Ovary (tissue), 9 donors: ENCODE measurements around the gene MCRIP1. TPM values are rescaled to one million over a fixed set of nuclear protein-coding genes. Genes with fewer than 3 reads are reported as not detected.

Experiments
- DNase-seq, 5 donors: peaks; one replicate each; pipeline ENCODE4 v3.0.0-alpha.2; 2019 to 2020
- H3K27ac ChIP-seq, 2 donors: fragments of 200-600 bp; one replicate each; pipeline versions ENCODE4 v1.5.1 to v1.8.0; 2019 to 2022
- H3K27me3 ChIP-seq: fragments of 200-600 bp; one replicate; pipeline ENCODE4 v1.8.0; 2022
- H3K36me3 ChIP-seq: fragments of 200-600 bp; sonication (generic); one replicate; pipeline ENCODE4 v1.5.1; 2019
- H3K4me1 ChIP-seq: one replicate; pipeline ENCODE4 v1.8.1; 2013; ENCODE audit warnings: mild to moderate bottlenecking, moderate library complexity; ENCODE audit not compliant: insufficient read depth
- H3K4me3 ChIP-seq: fragments of 200-600 bp; sonication (generic); one replicate; pipeline ENCODE4 v1.5.1; 2017
- H3K9me3 ChIP-seq, 2 donors: fragments of 200-600 bp in 1 of 2; sonication (generic) in 1 of 2; one replicate each; pipeline versions ENCODE4 v1.5.1 to v1.8.1; 2013 to 2019; ENCODE audit warnings: mild to moderate bottlenecking in 1 of 2, moderate library complexity in 1 of 2
- CTCF ChIP-seq, 3 donors: fragments of 450-650 bp in 2 of 3; fragments of 200-600 bp in 1 of 3; IDR thresholded peaks; one replicate each; pipeline versions ENCODE4 v1.5.1 to v1.8.0; 2016 to 2022; ENCODE audit warnings: antibody characterized with exemption in 3 of 3, mild to moderate bottlenecking in 1 of 3
- EP300 ChIP-seq: sonication (generic); formaldehyde crosslinking; IDR thresholded peaks from one replicate; pipeline ENCODE4 v1.6.1; 2017; ENCODE audit warnings: antibody characterized with exemption
- POLR2A ChIP-seq: fragments of 450-650 bp; IDR thresholded peaks from one replicate; pipeline ENCODE4 v1.6.1; 2017; ENCODE audit warnings: antibody characterized with exemption, mild to moderate bottlenecking, moderate library complexity
- WGBS, 3 donors: extraction: QIAGEN DNeasy Blood & Tissue Kit in 1 of 3; methylation state at CpG; one replicate each; pipeline versions ENCODE4 v1.1.5 to v1.1.7; 2013 to 2017; 5-methylcytosine and 5-hydroxymethylcytosine counted together
- intact Hi-C, 4 donors: fragments of 100-400 bp; cut with DNase I; formaldehyde crosslinking; loops; one replicate each; pipeline versions ENCODE4 v1.11.0 to v1.15.1; 2022 to 2023
- polyA plus RNA-seq, 2 donors: library from polyadenylated mRNA; stranded (reverse); fragments of 200-250 nt in 1 of 2; fragments of 350-450 nt in 1 of 2; fragmentation: Illumina TruSeq in 1 of 2; extraction: RNeasy Lipid Tissue Mini Kit (QIAGEN cat#74804) in 1 of 2; gene quantifications; one replicate each; pipeline ENCODE4 v1.2.3, GENCODE V29; 2013 to 2014
- total RNA-seq, 7 donors: library from RNA; depleted of rRNA in 2 of 7; stranded (reverse); fragments of >200 nt in 2 of 7; fragmentation: NEBNext Ultra II Directional in 3 of 7; extraction: Animal tissue kit (Norgen Biotek cat#: 25700) in 3 of 7; gene quantifications; one replicate each; pipeline versions ENCODE4 v1.1.0 to v1.2.4, GENCODE V29; 2016 to 2023
- donor health status: DM: no; HTN: no; CAD: no; lungs with moderate emphysema.
- donor health status: DM: no; HTN: no; CAD: no.
- donor health status: Bipolar disorder and iron deficiency.
- donor health status: DM: yes; HTN: yes; CAD: no.
- donor health status: DM: no; HTN: no; CAD: no.
- donor health status: DM: yes; HTN: yes; CAD: no.

The MCRIP1 gene
- total and polyA plus RNA-seq, 9 donors: 0.30 to 135 (median 97.0) TPM

GRCh38 chr17:81845361-81845760 is 12.3 kb upstream of the MCRIP1 start:
- Histone ChIP-seq H3K4me3 (no peak overlapping the region), H3K27ac (no peak overlapping the region), H3K27me3 (no peaks in the 10 kb centered on the region), H3K36me3 (no peaks in the 10 kb centered on the region), H3K4me1 (peaks cover 12% of the 10 kb centered on the region), H3K9me3 (no peaks in the 10 kb centered on the region)
- WGBS, 3 donors: 88 to 93% (median 91%) methylated on average over 13 of the region's 13 CpGs
- intact Hi-C loops: no loop called here
- TF ChIP-seq POLR2A (no peak), EP300 (no peak), CTCF (IDR thresholded peaks at IDR 0.05) (no peak)
- DNase-seq: no peak

GRCh38 chr17:81844887-81845286 is 11.8 kb upstream of the MCRIP1 start:
- WGBS, 3 donors: 77 to 81% (median 81%) methylated on average over 13 of the region's 13 CpGs
- intact Hi-C loops: no loop called here
- TF ChIP-seq EP300 (no peak), CTCF (IDR thresholded peaks at IDR 0.05) (no peak), POLR2A (no peak)
- H3K27me3 ChIP-seq: no peaks in the 10 kb centered on the region
- no peak for DNase-seq
- no peak overlapping the region for H3K4me3 ChIP-seq
- no peaks in the 10 kb centered on the region for H3K9me3 ChIP-seq
- H3K36me3 ChIP-seq: no peaks in the 10 kb centered on the region
- peaks cover 12% of the 10 kb centered on the region for H3K4me1 ChIP-seq
- H3K27ac ChIP-seq: no peak overlapping the region

- DNase-seq: no peak
- H3K4me1 ChIP-seq: peaks cover 12% of the 10 kb centered on the region
- TF ChIP-seq EP300 (no peak), CTCF (IDR thresholded peaks at IDR 0.05) (no peak), POLR2A (no peak)
- 88 to 92% (median 90%) methylated on average over 12 to 14 of the region's 14 CpGs for WGBS, 3 donors
- H3K27ac ChIP-seq: no peak overlapping the region
- H3K36me3 ChIP-seq: no peaks in the 10 kb centered on the region
- intact Hi-C loops: no loop called here
- no peaks in the 10 kb centered on the region for H3K27me3 ChIP-seq
- H3K9me3 ChIP-seq: no peaks in the 10 kb centered on the region
- H3K4me3 ChIP-seq: no peak overlapping the region
These were observed 11.3 kb upstream of the MCRIP1 start for GRCh38 chr17:81844327-81844851.

- intact Hi-C loops: no loop called here
- no peak for TF ChIP-seq POLR2A
- no peak for TF ChIP-seq EP300
- TF ChIP-seq CTCF (IDR thresholded peaks at IDR 0.05): no peak
- 89% methylated on average over 30 of the region's 30 CpGs for WGBS, 3 donors
- Histone ChIP-seq H3K9me3 (no peaks in the 10 kb centered on the region), H3K36me3 (no peaks in the 10 kb centered on the region), H3K27ac (no peak overlapping the region), H3K4me1 (peaks cover 12% of the 10 kb centered on the region), H3K4me3 (no peak overlapping the region), H3K27me3 (no peaks in the 10 kb centered on the region)
- DNase-seq: no peak
These were observed 10.7 kb upstream of the MCRIP1 start for GRCh38 chr17:81843713-81844326.
